H1 (cell line): ENCODE measurements around the gene RIPOR2. TPM values are rescaled to one million over a fixed set of nuclear protein-coding genes. Genes with fewer than 3 reads are reported as not detected.
A peak's percentile ranks its signal among the peaks of the same experiment; 100 is the strongest.

Experiments
- CTBP2 ChIP-seq: IDR thresholded peaks from 2 replicates; pipeline ENCODE4 v1.7.0; 2011; ENCODE audit warnings: borderline replicate concordance, mild to moderate bottlenecking, moderate library complexity, mixed read lengths, low read length; ENCODE audit not compliant: insufficient read depth, insufficient read length
- KDM4A ChIP-seq: IDR thresholded peaks from one replicate; pipeline ENCODE4 v1.7.1; 2012; ENCODE audit warnings: low read depth, mild to moderate bottlenecking, moderate library complexity, low read length, inconsistent platforms; ENCODE audit not compliant: severe bottlenecking
- SAP30 ChIP-seq: fragments of 300-600 bp; sonication (generic); IDR thresholded peaks from 2 replicates; pipeline ENCODE4 v1.7.1; 2012; ENCODE audit warnings: low read length, moderate library complexity, mild to moderate bottlenecking, inconsistent platforms; ENCODE audit not compliant: insufficient read depth, insufficient replicate concordance
- ZNF274 ChIP-seq: IDR thresholded peaks from 2 replicates; pipeline ENCODE4 v1.7.0; 2012; ENCODE audit warnings: low read length, borderline replicate concordance; ENCODE audit errors: extremely low read depth
- polyA plus RNA-seq, 7 experiments: library from polyadenylated mRNA; depleted of rRNA in 3 of 7; stranded (reverse) in 5 of 7; unstranded in 2 of 7; fragments of >200 nt in 5 of 7; fragments of 200-250 nt in 2 of 7; gene quantifications; 1 replicate in 5 of 7; 2 replicates in 1 of 7; 4 replicates in 1 of 7; pipeline versions ENCODE4 v1.2.1 to v1.2.3, GENCODE V29; 2011 to 2013; ENCODE audit warnings: missing spikeins in 2 of 7, mixed read lengths in 2 of 7
- total RNA-seq: library from RNA; stranded (reverse); fragmentation: NEBNext Ultra II Directional; extraction: Animal tissue kit (Norgen Biotek cat#: 25700); gene quantifications from 2 replicates; pipeline ENCODE4 v1.2.1, GENCODE V29; 2021
- TF ChIP-seq, protein P1 (sequence below): IDR thresholded peaks from 2 replicates; pipeline ENCODE4 v1.6.1; 2012; ENCODE audit warnings: inconsistent platforms
- TF ChIP-seq, protein P2 (sequence below): IDR thresholded peaks from 2 replicates; pipeline ENCODE4 v1.6.1; 2011; ENCODE audit warnings: low read length, improper control_type of control experiment

Gene RIPOR2
- total and polyA plus RNA-seq, 2 of the 8 experiments (the other 6 are each of a cell fraction or from before 2014, with no cell fraction given) = 16.7 to 45.6 TPM

DNA sequence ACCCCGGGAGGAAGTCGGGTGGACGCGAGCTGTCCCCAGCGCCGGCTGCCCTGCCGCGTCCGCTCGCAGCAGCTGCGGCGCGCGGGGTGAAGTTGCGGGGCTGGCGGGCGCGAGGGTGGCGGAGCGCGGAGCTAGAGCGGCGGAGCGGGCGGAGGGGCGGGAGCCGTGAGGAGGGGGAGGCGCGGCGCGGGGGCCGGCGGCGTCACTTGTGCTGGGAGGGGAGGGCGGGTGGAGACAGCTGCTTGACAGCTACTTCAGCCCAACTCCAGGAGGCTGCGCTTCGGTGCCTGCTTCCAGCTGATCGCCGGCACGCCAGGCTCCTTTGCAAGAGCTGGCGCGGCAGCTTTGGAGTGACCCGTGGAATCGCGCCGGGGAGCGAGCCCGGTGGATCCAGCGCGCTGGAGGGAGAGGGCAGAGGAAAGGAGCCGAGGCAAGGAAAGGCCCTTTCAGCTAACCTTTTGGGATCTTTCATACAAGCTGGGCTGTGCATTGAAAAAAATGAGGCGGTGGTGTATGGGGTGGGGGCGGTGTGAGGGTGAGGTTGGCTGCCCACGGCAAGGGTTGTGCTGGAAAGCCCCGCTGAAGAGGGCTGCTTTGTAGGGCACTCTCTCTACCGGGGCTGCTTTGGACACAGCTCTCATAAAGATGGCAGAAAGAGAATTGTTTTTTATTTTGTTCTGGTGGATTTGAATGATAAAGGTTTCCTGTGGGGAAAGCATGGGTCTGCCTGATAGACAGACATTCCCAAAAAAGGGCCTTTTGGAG lies 24.6 kb downstream of the RIPOR2 start (continued):
- TF ChIP-seq KDM4A = peak; percentile 52
- no peak for TF ChIP-seq ZNF274
- peak; percentile 17 for TF ChIP-seq CTBP2
- no peak for TF ChIP-seq SAP30
- TF ChIP-seq, protein P1, sequence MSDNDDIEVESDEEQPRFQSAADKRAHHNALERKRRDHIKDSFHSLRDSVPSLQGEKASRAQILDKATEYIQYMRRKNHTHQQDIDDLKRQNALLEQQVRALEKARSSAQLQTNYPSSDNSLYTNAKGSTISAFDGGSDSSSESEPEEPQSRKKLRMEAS = 0 out of 2 replicates have a peak, but pooled peaks have one; percentile 27
- TF ChIP-seq, protein P2, sequence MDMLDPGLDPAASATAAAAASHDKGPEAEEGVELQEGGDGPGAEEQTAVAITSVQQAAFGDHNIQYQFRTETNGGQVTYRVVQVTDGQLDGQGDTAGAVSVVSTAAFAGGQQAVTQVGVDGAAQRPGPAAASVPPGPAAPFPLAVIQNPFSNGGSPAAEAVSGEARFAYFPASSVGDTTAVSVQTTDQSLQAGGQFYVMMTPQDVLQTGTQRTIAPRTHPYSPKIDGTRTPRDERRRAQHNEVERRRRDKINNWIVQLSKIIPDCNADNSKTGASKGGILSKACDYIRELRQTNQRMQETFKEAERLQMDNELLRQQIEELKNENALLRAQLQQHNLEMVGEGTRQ = no peak
